GM12878 (cell line): ENCODE data around the gene SYNGAP1.

ENCODE experiments used
- CTCF ChIP-seq, 3 experiments: IDR thresholded peaks in 2 of 3; conservative IDR thresholded peaks in 1 of 3; 2 replicates each; pipeline ENCODE4 v1.5.1; 2011; ENCODE audit warnings: low read depth in 3 of 3, low read length in 3 of 3, mild to moderate bottlenecking in 3 of 3, control low read depth in 2 of 3, moderate library complexity in 2 of 3, inconsistent platforms in 1 of 3, mixed read lengths in 1 of 3; ENCODE audit not compliant: control insufficient read depth in 2 of 3, insufficient read depth in 1 of 3; ENCODE audit errors: extremely low read depth in 1 of 3
- ETV6 ChIP-seq, 2 experiments: fragments of 450-650 bp in 1 of 2; IDR thresholded peaks in 1 of 2; conservative IDR thresholded peaks in 1 of 2; 2 replicates each; pipeline ENCODE4 v1.6.1; 2014; ENCODE audit warnings: antibody characterized with exemption in 1 of 2, borderline replicate concordance in 1 of 2, low read depth in 1 of 2, mild to moderate bottlenecking in 1 of 2, moderate library complexity in 1 of 2
- POLR2A ChIP-seq: IDR thresholded peaks from 2 replicates; pipeline ENCODE4 v1.6.1; 2011; ENCODE audit warnings: low read depth, mild to moderate bottlenecking, low read length
- POLR2AphosphoS5 ChIP-seq: IDR thresholded peaks from 2 replicates; pipeline ENCODE4 v1.6.1; 2011; ENCODE audit warnings: mild to moderate bottlenecking, low read length, inconsistent platforms
- RAD21 ChIP-seq: IDR thresholded peaks from 2 replicates; pipeline ENCODE4 v1.6.1; 2011; ENCODE audit warnings: mild to moderate bottlenecking, low read depth, low read length, moderate library complexity; ENCODE audit not compliant: insufficient read depth
- RFX5 ChIP-seq: IDR thresholded peaks from 2 replicates; pipeline ENCODE4 v1.6.1; 2011; ENCODE audit warnings: low read depth, low read length, improper control_type of control experiment
- SMC3 ChIP-seq: IDR thresholded peaks from 2 replicates; pipeline ENCODE4 v1.6.1; 2011; ENCODE audit warnings: low read length, improper control_type of control experiment, borderline replicate concordance
- SPI1 ChIP-seq: IDR thresholded peaks from 2 replicates; pipeline ENCODE4 v1.6.1; 2011; ENCODE audit warnings: low read depth, mild to moderate bottlenecking, low read length, moderate library complexity, borderline replicate concordance; ENCODE audit not compliant: insufficient read depth
- TARDBP ChIP-seq: IDR thresholded peaks from 2 replicates; pipeline ENCODE4 v1.6.1; 2016; ENCODE audit warnings: borderline replicate concordance
- ZNF687 ChIP-seq: fragments of 450-650 bp; IDR thresholded peaks from 2 replicates; pipeline ENCODE4 v1.6.1; 2017; ENCODE audit warnings: mild to moderate bottlenecking, moderate library complexity
- TF ChIP-seq, protein P1 (sequence below): IDR thresholded peaks from 2 replicates; pipeline ENCODE4 v1.6.1; 2011; ENCODE audit warnings: low read depth, low read length, improper control_type of control experiment, borderline replicate concordance

DNA sequence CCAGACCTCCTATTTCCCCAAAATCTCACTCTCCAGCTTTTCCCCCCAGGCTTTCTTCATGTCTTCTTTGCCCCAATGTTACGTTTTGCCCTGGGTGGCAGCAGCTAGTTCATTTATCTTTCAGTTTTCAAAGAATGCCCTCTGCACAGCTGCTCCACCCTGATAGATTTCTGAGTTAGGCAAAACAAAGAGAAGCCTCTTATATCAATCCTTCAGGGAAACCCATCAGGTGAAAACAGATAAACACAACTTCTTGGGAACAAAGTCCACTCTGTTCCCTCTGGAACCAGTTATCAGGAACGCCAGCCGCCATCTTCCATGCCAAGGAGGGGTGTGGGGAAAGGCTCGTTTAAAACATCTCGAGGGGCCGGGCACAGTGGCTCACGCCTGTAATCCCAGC lies 68.5 kb downstream of the SYNGAP1 start:
- TF ChIP-seq ETV6 (conservative IDR thresholded peaks at IDR 0.05 in 1 of 2, IDR thresholded peaks at IDR 0.05 in 1 of 2; ENCODE audit: borderline replicate concordance in 1 of 2, low read depth in 1 of 2), result no peak
- no peak for TF ChIP-seq RFX5
- no peak for TF ChIP-seq CTCF (IDR thresholded peaks at IDR 0.05 in 2 of 3, conservative IDR thresholded peaks at IDR 0.05 in 1 of 3; ENCODE audit: control insufficient read depth in 2 of 3, extremely low read depth in 1 of 3, insufficient read depth in 1 of 3, low read depth in 3 of 3, low read length in 3 of 3)
- TF ChIP-seq POLR2AphosphoS5, result no peak
- TF ChIP-seq TARDBP, result no peak
- TF ChIP-seq POLR2A, result no peak
- no peak for TF ChIP-seq SPI1
- TF ChIP-seq SMC3, result no peak
- TF ChIP-seq RAD21, result no peak
- TF ChIP-seq, protein P1, sequence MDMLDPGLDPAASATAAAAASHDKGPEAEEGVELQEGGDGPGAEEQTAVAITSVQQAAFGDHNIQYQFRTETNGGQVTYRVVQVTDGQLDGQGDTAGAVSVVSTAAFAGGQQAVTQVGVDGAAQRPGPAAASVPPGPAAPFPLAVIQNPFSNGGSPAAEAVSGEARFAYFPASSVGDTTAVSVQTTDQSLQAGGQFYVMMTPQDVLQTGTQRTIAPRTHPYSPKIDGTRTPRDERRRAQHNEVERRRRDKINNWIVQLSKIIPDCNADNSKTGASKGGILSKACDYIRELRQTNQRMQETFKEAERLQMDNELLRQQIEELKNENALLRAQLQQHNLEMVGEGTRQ, result no peak
- TF ChIP-seq ZNF687, result no peak
